ENCODE data around the gene LAMC2.
"Not testable (repeated sequence)": the region's sequence is repeated elsewhere in the genome, so short reads cannot be mapped to it uniquely, and the experiment has no call there.

Gene LAMC2

DNA sequence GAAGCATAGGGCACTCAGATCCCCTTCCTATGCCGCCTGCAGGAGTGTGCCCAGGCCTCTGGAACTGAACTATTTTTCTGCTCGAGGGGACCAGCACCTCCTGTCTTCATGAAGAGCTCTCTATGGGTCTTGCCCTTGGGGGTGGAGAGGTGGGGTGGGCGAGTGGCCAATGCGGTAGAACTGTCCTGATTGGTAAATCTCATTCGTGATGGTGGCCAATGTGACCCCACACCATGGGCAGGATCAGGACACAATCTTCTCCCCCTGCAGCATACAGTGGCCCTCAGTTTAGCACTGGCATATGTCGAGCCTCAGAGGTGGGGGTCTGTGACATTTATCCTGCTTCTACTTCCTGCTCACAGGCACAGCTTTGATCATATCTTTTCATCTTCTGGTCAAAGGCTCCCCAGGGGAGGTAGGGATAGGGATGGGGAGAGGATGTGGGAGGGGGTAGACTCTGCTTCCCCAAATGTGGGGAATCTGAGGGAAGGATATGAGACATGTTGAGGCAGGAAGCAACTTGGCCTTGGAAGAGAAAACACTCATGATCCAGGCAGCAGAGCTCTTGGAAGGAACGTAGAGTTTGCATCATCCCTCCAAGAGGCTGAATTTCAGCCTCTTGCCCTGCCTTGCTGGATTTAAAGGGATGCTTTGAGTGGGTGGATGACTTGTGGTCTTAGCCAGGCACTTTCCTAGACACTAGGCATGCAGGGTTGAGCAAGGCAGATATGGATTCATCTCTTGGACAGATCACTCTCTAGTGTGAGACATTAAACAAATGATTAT lies 81.8 kb downstream of the LAMC2 start:
- no peak for DNase-seq

DNA sequence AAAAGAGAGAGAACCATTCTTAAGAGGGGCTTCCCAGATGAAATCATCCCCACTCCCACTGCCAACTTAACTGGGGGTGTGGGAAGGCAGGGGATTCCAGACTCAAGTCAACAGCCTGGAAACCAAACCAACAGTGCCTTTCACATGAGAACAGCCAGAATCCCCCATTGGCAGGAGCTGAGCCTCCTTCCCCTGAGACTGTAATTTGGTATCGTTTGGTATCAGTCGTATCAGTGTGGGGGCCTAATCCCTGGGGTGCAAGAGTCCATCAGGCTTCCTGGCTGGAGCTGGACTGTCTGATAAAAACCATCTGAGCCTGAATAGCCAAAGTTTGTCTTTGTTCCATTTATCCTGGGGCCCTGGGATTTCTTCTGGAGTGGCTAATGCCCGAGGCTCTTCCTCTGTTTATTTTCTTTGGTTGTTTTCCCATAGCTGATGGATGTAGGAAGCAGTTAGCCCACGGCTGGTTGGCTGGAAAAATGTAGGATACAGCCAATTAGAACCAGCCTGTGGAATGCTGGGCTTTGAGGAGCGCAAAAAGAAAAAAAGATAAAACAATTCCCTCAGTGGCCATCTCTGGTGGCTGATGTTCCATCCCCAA lies 84.6 kb downstream of the LAMC2 start:
- no peak for DNase-seq

DNA sequence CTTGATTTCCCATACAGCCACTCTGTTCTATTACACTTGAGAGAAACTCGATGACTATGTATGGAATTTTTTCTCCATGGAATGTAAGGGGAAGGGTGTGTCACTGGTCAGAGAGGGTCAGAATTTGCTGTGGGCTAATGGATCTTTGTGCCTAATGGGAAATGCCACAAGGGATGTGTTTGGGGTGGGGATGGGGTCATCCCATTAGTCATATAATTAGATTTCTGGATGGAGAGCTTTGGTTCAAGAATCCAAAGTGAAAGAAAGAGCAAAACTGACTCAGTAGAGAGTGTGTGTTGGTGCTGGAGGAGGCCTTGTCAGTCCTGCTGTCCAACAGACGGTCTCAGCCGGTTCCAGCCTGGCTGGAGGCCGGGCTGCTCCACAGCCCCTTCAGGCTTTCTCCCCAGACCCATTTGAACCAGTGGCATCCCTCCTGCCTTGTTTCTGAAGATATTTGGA lies 86.4 kb downstream of the LAMC2 start:
- DNase-seq: no peak

DNA sequence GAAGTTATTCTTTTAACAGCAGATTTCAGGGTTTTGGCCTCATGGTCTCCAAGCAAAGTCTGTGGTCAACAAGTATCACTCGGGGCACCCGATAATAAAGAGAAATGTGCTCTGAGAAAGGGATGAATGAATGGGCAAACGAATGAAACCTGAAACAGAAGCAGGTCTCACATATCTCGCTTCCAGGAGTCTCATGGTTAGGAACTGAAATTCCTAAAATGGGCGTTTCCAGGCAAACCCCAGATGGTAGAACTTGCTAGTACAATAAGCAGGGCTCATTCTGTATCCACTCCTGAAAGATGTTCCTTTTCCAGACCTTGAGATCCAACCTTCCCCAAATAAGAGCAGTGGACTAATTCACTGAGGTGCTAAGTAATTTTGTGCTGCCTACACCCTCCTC lies 87.2 kb downstream of the LAMC2 start:
- no peak for DNase-seq

DNA sequence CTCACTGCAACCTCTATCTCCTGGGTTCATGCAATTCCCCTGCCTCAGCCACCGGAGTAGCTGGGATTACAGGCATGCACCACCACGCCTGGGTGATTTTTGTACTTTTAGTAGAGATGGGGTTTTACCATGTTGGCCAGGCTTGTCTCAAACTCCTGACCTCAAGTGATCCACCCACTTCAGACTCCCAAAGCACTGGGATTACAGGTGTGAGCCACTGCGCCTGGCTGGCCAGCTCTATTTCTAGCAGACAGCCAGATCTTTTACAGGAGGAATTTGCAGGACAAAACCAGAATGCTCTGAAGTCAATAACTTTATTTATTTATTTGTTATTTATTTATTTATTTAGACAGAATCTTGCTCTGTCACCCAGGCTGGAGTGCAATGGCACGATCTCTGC lies 87.9 kb downstream of the LAMC2 start:
- DNase-seq: not testable (repeated sequence)

DNA sequence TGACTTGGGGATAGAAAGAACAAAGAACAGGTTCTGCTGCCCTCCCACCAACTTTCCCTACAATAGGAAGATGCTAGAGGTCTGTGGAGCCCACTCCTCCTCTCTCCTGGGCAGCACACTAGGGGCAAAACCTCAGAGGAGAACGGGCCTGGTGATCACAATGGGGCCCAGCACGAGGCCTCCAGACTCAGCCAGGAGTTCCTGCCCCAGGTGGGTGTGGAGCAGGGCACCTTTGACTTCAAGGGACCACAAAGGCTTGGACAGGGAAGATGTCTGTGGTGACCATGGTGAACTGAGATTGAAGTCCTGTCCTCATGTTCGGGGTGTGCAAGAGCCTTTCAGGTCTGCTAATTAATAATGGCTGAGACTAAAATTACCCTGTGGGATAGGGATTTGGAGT lies 88.8 kb downstream of the LAMC2 start:
- no peak for DNase-seq

DNA sequence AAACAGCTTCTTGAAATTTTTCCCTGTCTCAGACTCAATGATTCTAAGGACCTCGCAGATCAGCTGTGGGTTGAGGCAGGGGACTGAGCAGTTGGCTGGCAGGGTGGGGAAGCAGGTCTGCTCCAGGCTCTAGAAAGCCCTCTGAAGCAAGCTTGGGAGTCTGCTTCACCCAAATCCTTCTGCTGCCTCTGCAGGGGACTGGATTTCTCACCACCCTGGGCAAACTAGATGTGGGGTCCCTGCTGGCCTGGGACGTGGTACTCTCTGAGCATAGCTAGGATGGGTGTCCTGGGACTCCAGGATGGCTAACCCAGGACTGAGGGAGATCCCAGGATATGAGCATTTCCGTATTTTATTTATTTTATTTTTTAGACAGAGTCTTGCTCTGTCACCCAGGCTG lies 89.3 kb downstream of the LAMC2 start:
- DNase-seq: no peak

DNA sequence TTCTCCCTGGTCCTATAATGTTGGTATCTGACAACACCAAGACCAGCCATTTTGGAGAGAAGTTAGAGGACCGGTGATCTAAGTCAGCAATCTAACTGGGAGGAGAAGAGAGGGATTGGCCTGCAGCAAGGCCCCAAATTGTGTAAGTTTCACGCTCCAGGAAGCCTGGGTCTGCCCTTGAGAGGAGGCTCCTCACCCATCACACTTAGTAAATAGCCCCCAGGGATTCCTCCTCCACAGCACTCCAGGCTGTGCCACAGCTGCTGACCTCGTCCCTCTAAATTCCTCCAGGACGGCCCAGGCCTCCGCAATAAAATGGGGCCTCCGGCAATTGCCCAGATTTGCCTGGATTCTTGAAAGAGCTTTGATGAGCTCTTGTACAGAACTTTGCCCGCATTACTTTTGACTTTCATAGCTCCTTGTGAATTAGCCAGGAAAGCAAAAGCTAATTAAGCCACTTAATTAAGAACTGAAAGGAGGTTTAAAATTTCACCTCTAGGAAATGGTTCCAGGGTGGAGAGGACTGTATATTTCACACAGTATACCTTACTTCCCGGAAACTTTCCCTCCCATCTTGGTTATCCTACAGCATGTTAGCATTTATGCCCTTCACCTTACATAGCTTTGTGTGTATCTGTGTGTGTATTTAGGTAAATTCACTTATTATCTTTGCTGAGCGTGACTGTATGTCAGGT lies 90.5 kb downstream of the LAMC2 start:
- no peak for DNase-seq

DNA sequence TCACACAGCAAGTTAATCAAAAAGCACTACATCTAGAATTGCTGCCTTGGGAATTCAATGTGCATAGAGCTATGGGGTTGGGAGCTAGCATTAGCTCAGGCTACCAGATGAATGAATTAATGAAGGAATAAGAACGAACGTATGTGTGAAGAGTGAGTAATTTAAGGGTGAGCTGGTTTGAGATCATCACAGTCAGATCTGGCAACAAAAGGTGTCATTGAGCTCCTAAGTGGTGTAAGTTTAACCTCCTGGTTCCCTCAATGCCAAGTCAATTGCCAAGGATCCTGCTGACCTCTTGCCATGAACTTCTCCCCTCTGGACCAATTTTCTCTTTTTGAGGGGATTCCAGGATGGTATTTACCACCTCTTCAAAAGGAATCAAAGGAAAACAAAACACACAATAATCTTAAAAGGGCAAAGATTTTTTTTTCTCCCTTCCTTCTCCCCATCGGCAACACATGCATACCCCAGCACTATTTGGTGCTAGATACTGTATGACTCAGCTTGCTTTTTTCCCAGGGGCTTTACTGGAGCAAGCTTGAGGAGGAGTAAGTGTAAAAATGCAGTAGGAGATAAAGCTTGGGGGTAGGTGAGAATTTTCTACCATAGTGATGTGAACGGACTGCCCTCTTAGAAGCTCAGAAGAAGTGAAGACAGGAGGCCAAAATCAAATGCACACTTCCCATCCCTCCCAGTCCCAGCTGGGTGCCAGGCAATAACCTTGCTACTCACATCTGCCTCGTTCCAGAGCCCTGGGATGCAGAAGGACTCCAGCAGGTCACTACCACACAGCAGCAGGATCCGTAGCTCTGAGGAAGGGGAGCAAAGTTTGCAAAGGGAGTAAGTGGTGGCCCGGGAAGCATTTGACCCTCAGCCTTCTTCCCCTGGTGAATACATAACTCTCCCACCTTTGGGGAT lies 92.0 kb downstream of the LAMC2 start:
- DNase-seq: no peak

DNA sequence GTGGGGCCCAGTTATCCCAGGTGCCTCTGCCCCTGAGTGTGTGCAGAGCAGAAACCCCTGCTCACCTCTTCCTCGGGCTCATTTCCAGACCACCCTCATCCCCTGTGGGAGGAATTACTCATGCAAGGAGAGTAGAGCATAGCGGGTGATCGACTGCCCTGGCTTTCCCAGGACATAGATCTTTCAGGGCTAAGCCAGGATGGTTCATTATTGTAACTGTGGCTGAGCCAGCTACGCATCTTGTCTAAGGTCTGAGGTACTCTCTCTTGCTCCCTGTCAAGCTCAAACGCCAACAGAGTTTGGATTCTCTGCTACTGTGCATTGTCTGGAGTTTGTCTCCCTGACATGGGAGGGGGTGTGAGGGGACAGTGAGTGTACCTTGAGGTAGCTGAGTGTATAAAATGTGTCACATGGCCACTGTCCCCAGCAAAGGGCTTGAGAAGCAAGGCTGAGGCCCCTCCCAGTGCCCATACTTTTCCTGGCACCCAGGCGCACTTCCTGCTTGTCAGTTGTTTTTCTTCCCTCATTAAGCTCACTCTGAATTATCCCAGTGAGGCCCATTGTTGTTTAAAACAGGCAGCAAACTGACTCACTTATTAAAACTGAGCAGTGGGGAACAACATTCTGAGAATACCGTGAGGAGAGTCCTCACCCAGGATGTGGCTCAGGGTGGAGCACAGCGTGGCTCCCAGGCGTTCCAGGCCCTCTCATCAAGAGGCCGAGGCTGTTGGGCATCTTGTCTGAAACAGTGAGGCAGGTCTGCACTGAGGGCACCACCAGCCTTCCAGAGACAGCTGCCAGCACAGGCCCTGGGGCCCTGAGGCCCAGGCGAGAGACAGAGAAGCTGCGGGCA lies 92.9 kb downstream of the LAMC2 start:
- no peak for DNase-seq

DNA sequence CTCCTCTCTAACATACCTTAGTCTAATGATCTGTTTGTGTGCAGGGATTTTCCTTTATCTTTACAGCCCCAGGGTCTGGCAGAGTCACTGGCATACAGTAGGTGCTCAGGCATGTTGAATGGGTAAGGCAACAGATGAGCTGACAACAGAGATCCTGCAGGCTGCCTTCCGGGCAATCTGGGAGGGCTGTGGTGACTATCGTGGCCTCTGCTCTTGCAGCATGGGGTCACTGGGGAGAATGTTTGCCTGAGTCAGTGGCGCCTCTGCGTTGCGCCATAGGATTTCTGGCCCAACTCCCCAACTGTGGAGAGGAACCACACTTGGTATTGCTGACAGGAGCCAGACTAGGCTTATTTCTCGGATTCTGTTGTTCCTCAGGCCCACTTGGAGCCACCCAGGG lies 93.8 kb downstream of the LAMC2 start:
- DNase-seq: no peak

DNA sequence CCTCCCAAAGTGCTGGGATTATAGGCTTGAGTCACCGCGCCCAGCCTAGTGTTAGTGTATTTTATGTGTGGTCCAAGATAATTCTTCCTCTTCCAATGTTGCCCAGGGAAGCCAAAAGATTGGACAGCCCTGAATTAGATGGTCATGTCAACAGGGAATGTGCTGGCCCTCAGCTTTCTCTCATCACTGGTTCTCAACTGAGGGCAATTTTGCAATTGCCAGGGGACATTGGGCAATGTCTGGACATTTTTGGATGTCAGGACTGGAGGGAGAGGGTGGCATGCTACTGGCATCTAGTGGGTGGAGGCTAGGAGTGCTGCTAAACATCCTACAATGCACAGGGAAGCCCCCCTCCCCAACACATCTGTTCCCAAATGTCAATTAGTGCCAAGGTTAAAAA lies 95.0 kb downstream of the LAMC2 start:
- no peak for DNase-seq

DNA sequence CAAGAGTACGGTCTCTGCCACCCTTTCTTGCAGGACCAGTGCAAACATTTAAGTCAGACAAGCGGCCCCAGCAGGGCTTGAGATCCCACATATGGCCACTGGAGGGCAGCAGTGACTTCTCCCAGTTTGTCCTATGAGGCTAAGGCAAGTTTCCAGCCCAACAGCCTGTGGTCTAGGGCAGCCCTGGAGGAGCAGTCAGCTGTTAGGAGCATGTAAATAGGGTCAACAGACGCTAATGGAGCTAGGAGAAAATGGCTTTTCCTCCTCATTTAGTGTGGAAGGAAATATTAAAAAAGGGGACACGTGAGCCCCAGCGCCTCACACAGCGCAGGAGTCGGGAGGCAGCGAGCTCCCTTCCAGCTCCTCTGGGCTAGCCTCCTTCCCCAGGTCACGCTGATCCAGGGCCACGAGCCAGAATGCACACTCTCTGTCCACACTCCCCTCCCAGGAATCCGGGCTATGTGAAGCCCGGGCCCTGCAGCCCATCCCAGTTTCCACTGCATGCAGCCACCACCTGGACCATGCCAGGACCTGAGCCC lies 95.6 kb downstream of the LAMC2 start:
- peak; percentile 72 for DNase-seq

DNA sequence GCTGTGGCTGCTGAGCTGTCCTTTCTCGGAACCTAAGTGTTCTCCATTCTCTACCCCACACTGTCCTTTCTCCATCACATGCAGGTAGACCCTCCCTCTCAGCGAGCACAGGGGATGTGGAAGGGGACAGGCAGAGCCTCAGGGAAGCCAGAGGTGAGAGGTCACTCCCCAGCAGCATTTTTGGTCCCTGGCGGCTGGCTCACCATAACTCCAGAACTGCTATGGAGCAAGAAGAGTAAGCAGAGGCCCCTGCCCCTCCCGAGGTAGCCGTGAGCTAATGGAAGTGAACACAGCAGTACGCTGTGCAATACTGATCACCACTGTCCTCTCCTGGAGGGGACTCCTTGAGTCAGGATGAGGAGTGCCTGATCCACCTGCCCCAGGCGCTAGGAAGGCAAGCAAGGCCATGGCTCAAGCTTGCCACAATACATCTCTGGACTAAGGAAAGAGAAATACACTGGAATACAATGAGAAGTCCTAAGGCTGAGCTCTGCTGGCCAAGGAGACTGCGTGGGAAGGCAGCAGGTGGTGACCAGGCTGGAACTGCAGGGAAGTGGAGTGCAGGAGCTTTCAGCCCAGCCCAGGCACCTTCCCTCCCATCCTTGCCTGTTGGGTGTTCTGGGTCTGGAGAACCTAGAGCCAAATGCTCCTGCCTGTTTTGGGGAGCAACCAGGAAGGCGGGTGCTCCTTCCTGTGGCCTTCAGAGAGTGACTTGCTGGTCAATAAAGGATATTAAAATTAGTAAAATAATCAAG lies 96.2 kb downstream of the LAMC2 start:
- DNase-seq: no peak

DNA sequence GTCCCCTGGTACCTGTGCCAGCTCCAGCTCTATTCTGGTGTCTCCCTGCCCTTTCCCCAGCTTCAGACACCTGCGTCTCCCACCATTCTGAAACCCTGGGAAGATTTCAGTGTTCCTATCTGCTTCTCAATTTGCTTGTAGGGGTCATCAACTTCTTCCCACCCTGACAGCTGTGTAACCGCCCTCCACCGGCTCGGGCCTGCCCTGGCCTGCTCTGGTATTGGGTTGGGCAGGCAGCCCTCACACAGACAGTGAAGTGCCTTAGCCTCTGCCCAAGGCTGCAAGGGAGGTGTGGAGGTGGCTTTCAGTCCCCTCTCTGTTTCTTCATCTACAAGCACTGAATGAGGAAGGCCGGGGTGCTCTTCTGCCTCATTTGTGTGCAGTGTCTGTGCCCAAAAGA lies 97.2 kb downstream of the LAMC2 start:
- no peak for DNase-seq

DNA sequence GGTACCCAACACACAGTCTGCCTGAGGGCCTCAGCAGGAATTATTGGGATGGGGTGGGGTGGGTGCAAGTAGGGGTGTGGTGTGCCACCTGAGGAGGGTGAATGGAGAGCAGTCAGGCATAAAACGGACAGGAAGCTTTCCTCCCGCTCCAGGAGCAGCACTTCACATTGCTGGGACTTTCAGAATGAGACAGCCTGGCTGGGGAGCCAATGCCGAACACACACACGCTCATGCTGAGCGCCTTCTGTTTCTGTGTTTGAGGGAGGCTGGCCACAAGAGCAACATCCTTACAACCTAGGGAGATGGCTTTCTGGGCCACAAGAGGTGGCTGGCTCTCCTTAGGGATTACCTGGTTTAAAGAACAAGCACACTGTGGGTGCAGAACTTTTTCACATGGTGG lies 98.0 kb downstream of the LAMC2 start:
- DNase-seq: no peak

DNA sequence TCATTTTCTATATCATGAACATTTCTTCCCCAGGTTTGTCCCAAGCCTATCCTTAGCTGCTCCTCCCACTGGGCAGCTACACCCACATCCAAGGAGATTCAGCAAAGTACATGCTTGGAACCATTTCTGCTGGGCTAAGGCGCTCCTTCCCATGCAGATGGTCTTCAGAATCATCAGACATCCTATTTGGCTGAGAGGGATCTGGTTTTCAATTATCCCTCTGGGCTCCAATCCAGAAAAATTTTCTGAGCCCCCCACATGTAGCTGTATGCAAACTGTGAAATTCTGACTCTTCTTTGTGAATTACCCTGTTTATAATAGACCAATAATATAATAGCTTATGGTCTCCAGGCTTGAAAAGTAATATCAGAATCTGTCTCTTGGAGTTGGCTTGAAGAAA lies 99.2 kb downstream of the LAMC2 start:
- no peak for DNase-seq

DNA sequence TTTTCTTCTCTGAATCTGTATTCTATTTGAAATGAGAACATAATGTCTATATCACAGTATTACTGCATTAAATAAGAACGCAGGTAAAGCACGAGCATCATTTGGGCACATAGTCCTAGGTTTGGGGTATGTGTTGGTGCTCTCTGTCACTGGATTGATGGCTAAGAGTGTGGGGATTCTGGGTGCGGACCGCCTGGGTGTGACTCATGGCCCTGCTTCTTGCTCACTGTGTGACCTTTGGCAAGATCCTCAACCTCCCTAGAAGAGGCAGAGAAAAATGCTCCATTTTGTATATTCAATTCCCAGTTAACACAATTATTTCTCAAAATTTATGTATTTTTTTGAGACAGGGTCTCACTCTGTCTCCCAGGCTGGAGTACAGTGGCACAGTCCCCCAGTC lies 99.7 kb downstream of the LAMC2 start:
- no peak for DNase-seq

DNA sequence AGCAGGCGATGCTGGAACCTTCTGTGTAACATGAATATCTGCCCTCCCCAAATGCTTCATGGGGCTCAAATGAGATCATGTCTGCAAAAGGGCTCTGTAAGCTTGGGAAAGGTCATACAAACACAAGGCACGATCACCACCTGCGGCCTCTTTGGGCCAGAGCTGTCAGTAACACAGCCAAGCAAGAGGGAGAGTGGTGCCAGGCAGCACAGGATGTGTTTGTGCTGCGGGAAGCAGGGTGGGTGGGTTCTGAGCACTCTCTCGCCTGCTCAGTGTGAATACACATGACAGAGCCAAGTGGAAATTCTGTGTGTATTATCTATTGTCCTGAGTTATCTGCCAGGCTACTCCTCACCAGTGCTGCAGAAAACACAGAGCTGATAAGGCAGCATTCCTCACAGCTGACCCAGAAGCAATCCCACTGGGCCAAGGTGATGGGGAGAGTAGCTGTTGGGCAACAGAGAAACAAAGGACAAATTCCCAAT lies 101.2 kb downstream of the LAMC2 start:
- no peak for DNase-seq

DNA sequence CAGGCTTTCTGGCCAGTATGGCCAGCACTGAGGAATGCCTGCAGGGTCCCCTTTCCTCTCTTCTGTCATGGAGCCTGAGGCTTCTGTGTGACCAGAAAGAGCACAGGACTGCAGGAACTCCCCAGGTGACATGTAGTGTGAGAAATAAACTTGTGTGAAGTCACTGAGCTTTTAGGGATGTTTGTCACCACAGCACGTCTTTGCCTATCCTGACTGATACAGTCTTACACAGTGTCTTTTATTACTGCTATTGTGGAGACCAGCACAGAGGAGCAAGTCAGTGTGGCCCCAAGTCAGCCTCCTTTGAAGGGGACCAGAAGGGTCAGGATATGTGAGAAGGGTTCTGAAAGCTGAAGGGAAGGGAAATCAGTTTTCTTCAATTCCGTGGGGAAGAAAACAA lies 102.5 kb downstream of the LAMC2 start:
- DNase-seq: no peak

DNA sequence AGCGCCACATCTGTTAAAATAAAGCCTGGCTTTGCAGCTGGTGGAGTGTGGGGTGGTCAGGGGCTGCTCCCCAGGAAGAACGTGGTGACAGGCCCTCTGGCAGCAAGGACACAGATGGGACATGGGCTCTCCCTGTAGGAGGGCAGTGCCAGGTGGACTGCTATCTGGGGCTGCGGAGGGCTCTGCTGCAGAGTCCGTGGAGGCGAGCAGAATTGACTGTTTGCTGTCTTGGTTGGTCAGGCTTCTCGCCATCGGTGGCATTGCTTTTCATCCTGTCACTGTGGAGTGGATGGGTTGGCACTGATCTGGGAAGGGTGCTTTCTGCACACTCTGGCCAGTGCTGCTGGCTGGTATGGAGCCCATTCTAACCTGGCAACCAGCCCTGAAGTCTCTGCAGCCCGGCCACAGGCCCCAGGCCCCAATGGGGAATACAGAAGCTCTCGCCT lies 103.0 kb downstream of the LAMC2 start:
- DNase-seq: no peak

Measured in activated T-cell treated with anti-CD3 and anti-CD28 coated beads, Interleukin-2, amount 50 U/mL, for 1 hour (primary cell).